Suprapubic skin (tissue), 4 donors: ENCODE measurements around the gene VSNL1. TPM values are rescaled to one million over a fixed set of nuclear protein-coding genes. Genes with fewer than 3 reads are reported as not detected.

Source experiments
- DNase-seq, 2 donors: peaks; one replicate each; pipeline ENCODE4 v3.0.0-alpha.2; 2019; ENCODE audit warnings: low spot score in 2 of 2
- H3K27ac ChIP-seq: fragments of 200-600 bp; sonication (generic); one replicate; pipeline ENCODE4 v1.5.1; 2019
- H3K27me3 ChIP-seq: fragments of 200-600 bp; sonication (generic); one replicate; pipeline ENCODE4 v1.5.1; 2019
- H3K36me3 ChIP-seq: fragments of 200-600 bp; sonication (generic); one replicate; pipeline ENCODE4 v1.5.1; 2019
- H3K4me1 ChIP-seq: fragments of 200-600 bp; sonication (generic); one replicate; pipeline ENCODE4 v1.5.1; 2019
- H3K4me3 ChIP-seq: fragments of 200-600 bp; sonication (generic); one replicate; pipeline ENCODE4 v1.5.1; 2019; ENCODE audit warnings: mild to moderate bottlenecking
- H3K9me3 ChIP-seq: fragments of 200-600 bp; sonication (generic); one replicate; pipeline ENCODE4 v1.5.1; 2019
- EP300 ChIP-seq: sonication (generic); formaldehyde crosslinking; IDR thresholded peaks from one replicate; pipeline ENCODE4 v1.6.1; 2017; ENCODE audit warnings: antibody characterized with exemption
- POLR2A ChIP-seq, 2 donors: fragments of 450-650 bp; IDR thresholded peaks; one replicate each; pipeline ENCODE4 v1.6.1; 2017; ENCODE audit warnings: antibody characterized with exemption in 2 of 2, mild to moderate bottlenecking in 2 of 2, moderate library complexity in 2 of 2
- POLR2AphosphoS5 ChIP-seq, 3 donors: sonication (generic); formaldehyde crosslinking; IDR thresholded peaks; one replicate each; pipeline ENCODE4 v1.6.1; 2017; ENCODE audit warnings: antibody characterized with exemption in 3 of 3
- WGBS: methylation state at CpG from one replicate; pipeline ENCODE4 v1.1.5; 2018; 5-methylcytosine and 5-hydroxymethylcytosine counted together
- total RNA-seq, 4 donors: library from RNA; depleted of rRNA; stranded (reverse); fragments of >200 nt; gene quantifications; one replicate each; pipeline ENCODE4 v1.1.0, GENCODE V29; 2016
- TF ChIP-seq, protein P1 (sequence below), 2 donors: fragments of 200-600 bp in 1 of 2; fragments of 450-650 bp in 1 of 2; sonication (generic) in 1 of 2; IDR thresholded peaks; one replicate each; pipeline ENCODE4 v1.5.1; 2016 to 2019; ENCODE audit warnings: antibody characterized with exemption in 2 of 2, mild to moderate bottlenecking in 1 of 2, moderate library complexity in 1 of 2

VSNL1 gene
- total RNA-seq, 4 donors from 2014 or later, result 6.0 to 18.8 (median 15.2) TPM

DNA sequence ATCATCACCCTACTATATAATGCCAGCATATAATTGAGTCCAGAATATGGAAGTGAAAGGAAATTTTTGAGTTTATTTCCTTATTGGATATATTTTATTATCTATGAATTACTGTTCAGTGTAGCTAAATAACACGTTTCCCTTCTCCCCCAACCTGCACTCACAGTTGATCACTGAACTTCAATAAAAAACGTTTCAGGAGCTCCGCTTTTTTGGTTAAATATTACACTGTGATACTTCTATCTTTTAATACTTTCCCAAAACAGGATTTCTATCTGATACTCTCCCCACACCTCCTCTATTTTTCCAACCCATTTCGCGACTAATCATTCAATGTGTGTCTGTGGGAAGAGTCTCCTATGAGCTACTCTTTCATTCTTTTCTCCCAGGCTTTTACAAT is 7.2 kb downstream of the VSNL1 start:
- Histone ChIP-seq H3K9me3 (no peaks in the 10 kb centered on the region), H3K4me3 (no peak overlapping the region), H3K36me3 (no peaks in the 10 kb centered on the region), H3K27ac (no peak overlapping the region), H3K4me1 (peaks cover 12% of the 10 kb centered on the region), H3K27me3 (no peaks in the 10 kb centered on the region)
- TF ChIP-seq POLR2AphosphoS5 (IDR thresholded peaks at IDR 0.05), result no peak
- TF ChIP-seq EP300, result no peak
- TF ChIP-seq POLR2A (IDR thresholded peaks at IDR 0.05), result no peak
- TF ChIP-seq, protein P1, sequence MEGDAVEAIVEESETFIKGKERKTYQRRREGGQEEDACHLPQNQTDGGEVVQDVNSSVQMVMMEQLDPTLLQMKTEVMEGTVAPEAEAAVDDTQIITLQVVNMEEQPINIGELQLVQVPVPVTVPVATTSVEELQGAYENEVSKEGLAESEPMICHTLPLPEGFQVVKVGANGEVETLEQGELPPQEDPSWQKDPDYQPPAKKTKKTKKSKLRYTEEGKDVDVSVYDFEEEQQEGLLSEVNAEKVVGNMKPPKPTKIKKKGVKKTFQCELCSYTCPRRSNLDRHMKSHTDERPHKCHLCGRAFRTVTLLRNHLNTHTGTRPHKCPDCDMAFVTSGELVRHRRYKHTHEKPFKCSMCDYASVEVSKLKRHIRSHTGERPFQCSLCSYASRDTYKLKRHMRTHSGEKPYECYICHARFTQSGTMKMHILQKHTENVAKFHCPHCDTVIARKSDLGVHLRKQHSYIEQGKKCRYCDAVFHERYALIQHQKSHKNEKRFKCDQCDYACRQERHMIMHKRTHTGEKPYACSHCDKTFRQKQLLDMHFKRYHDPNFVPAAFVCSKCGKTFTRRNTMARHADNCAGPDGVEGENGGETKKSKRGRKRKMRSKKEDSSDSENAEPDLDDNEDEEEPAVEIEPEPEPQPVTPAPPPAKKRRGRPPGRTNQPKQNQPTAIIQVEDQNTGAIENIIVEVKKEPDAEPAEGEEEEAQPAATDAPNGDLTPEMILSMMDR (IDR thresholded peaks at IDR 0.05), result no peak
- DNase-seq, result no peak
- 81% methylated on average over 5 of the region's 5 CpGs for WGBS

DNA sequence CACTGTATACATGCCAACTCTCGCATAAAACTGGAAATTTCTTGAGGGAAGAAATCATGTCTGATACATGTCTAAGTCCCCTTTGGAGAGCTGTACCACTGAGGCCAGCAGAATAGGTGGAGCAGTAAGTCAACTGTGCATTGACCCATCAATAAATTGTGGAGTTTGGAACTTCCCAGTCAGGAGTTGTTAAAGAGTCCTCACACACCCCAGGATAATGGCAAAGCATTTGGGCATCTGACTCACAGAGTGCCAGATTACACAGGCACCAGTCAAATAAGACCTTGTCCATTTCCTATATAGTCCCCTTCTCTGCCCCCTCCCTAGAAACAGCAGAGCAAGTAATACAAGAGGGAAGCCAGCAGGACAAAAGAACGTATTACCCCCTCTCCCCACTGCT is 10.4 kb downstream of the VSNL1 start:
- H3K27ac ChIP-seq, result no peak overlapping the region
- TF ChIP-seq EP300 (no peak), POLR2A (IDR thresholded peaks at IDR 0.05) (no peak), POLR2AphosphoS5 (IDR thresholded peaks at IDR 0.05) (no peak)
- TF ChIP-seq, protein P1 (IDR thresholded peaks at IDR 0.05), result no peak
- no peaks in the 10 kb centered on the region for H3K36me3 ChIP-seq
- H3K4me3 ChIP-seq, result no peak overlapping the region
- no peaks in the 10 kb centered on the region for H3K27me3 ChIP-seq
- no peak for DNase-seq
- 73% methylated on average over 2 of the region's 2 CpGs for WGBS
- H3K9me3 ChIP-seq, result no peaks in the 10 kb centered on the region
- no peaks in the 10 kb centered on the region for H3K4me1 ChIP-seq

- TF ChIP-seq EP300, result no peak
- TF ChIP-seq, protein P1 (IDR thresholded peaks at IDR 0.05), result no peak
- no peak for TF ChIP-seq POLR2AphosphoS5 (IDR thresholded peaks at IDR 0.05)
- TF ChIP-seq POLR2A (IDR thresholded peaks at IDR 0.05), result no peak
- Histone ChIP-seq H3K4me3 (no peak overlapping the region), H3K4me1 (no peaks in the 10 kb centered on the region), H3K27me3 (no peaks in the 10 kb centered on the region), H3K36me3 (no peaks in the 10 kb centered on the region), H3K9me3 (no peaks in the 10 kb centered on the region), H3K27ac (no peak overlapping the region)
- WGBS, result 91% methylated on average over 1 of the region's 1 CpG
- no peak for DNase-seq
These were observed 14.7 kb downstream of the VSNL1 start for GRCh38 chr2:17555150-17555549.

DNA sequence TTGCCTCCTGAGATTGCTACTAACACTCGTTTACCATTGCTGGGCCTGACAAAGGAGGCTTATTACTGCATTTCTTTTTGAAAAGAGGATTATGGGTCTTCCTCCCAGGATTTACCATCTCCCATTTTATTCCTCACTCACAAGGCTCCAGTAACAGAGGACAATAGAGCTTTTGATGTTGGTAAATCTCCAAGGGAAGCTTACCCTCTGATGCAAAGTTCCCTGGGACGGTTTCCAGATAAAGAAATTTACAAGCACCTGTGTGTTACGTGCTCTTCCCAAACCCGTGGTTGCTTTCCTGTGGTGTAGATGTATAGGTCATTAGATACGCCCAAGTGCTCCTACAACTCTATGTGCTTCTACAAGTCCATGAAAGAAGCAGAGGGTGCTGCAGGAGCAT is 17.1 kb downstream of the VSNL1 start:
- Histone ChIP-seq H3K4me3 (no peak overlapping the region), H3K36me3 (no peaks in the 10 kb centered on the region), H3K9me3 (no peaks in the 10 kb centered on the region), H3K27ac (no peak overlapping the region), H3K4me1 (no peaks in the 10 kb centered on the region), H3K27me3 (no peaks in the 10 kb centered on the region)
- DNase-seq, result no peak
- WGBS, result 54% methylated on average over 5 of the region's 5 CpGs
- TF ChIP-seq, protein P1 (IDR thresholded peaks at IDR 0.05), result no peak
- TF ChIP-seq POLR2AphosphoS5 (IDR thresholded peaks at IDR 0.05) (no peak), POLR2A (IDR thresholded peaks at IDR 0.05) (no peak), EP300 (no peak)

GRCh38 chr2:17558053-17558452 is 17.6 kb downstream of the VSNL1 start:
- no peaks in the 10 kb centered on the region for H3K4me1 ChIP-seq
- DNase-seq, result no peak
- no peaks in the 10 kb centered on the region for H3K9me3 ChIP-seq
- H3K36me3 ChIP-seq, result no peaks in the 10 kb centered on the region
- H3K4me3 ChIP-seq, result no peak overlapping the region
- TF ChIP-seq EP300 (no peak), POLR2A (IDR thresholded peaks at IDR 0.05) (no peak), POLR2AphosphoS5 (IDR thresholded peaks at IDR 0.05) (no peak)
- TF ChIP-seq, protein P1 (IDR thresholded peaks at IDR 0.05), result no peak
- H3K27ac ChIP-seq, result no peak overlapping the region
- no peaks in the 10 kb centered on the region for H3K27me3 ChIP-seq
